Skin of body (tissue), 2 donors: Measurements from ENCODE around the gene P3H2. TPM values are rescaled to one million over a fixed set of nuclear protein-coding genes. Genes with fewer than 3 reads are reported as not detected.
A peak's percentile ranks its signal among the peaks of the same experiment; 100 is the strongest.

Experiments
- DNase-seq: peaks from one replicate; lab custom pipeline; 2025; lab: John Stamatoyannopoulos, UW
- total RNA-seq: library from RNA; depleted of rRNA; stranded (reverse); fragments of >200 nt; gene quantifications from one replicate; pipeline ENCODE4 v1.2.3, GENCODE V29; 2014

The P3H2 gene
- total RNA-seq, 1 donor from 2014 or later: 37.7 TPM

- DNase-seq: no peak
Observed at GRCh38 chr3:190127195-190127594, 6.5 kb upstream of the P3H2 start.

GRCh38 chr3:190125436-190126068, 4.9 kb upstream of the P3H2 start:
- no peak for DNase-seq

GRCh38 chr3:190124067-190124466, 3.4 kb upstream of the P3H2 start:
- no peak for DNase-seq

- DNase-seq: no peak
Observed at GRCh38 chr3:190122198-190122771, 1.6 kb upstream of the P3H2 start.

- no peak for DNase-seq
Observed at GRCh38 chr3:190121383-190121782, 686 bp upstream of the P3H2 start.

- DNase-seq: no peak
Observed at GRCh38 chr3:190121061-190121377, 322 bp upstream of the P3H2 start.

- DNase-seq: no peak
Observed at GRCh38 chr3:190119461-190120268, 1.0 kb downstream of the P3H2 start.

GRCh38 chr3:190118438-190118837, 2.3 kb downstream of the P3H2 start:
- DNase-seq: no peak

GRCh38 chr3:190117981-190118380, 2.7 kb downstream of the P3H2 start:
- DNase-seq: no peak

- DNase-seq: no peak
Observed at GRCh38 chr3:190116551-190117067, 4.1 kb downstream of the P3H2 start.

GRCh38 chr3:190110826-190111225, 9.9 kb downstream of the P3H2 start:
- DNase-seq: peak; percentile 28

- DNase-seq: peak; percentile 37
Observed at GRCh38 chr3:190109441-190109840, 11.3 kb downstream of the P3H2 start.

- peak; percentile 36 for DNase-seq
Observed at GRCh38 chr3:190108804-190109203, 11.9 kb downstream of the P3H2 start.

- DNase-seq: peak; percentile 24
Observed at GRCh38 chr3:190105876-190106275, 14.8 kb downstream of the P3H2 start.

GRCh38 chr3:190101320-190102011, 19.2 kb downstream of the P3H2 start:
- DNase-seq: peak; percentile 56

GRCh38 chr3:190099099-190099498, 21.6 kb downstream of the P3H2 start:
- peak; percentile 92 for DNase-seq

GRCh38 chr3:190097617-190098016, 23.1 kb downstream of the P3H2 start:
- peak; percentile 12 for DNase-seq

GRCh38 chr3:190097025-190097424, 23.7 kb downstream of the P3H2 start:
- no peak for DNase-seq

- no peak for DNase-seq
Observed at GRCh38 chr3:190096345-190096744, 24.4 kb downstream of the P3H2 start.

- DNase-seq: peak; percentile 88
Observed at GRCh38 chr3:190094160-190094718, 26.5 kb downstream of the P3H2 start.

- peak; percentile 54 for DNase-seq
Observed at GRCh38 chr3:190092250-190092649, 28.4 kb downstream of the P3H2 start.

- no peak for DNase-seq
Observed at GRCh38 chr3:190089711-190090110, 31.0 kb downstream of the P3H2 start.
